Measurements from ENCODE around the gene ATP8A2.

ATP8A2 gene

GRCh38 chr13:26012995-26013394 lies 641.2 kb downstream of the ATP8A2 start:
- no peak for DNase-seq (ENCODE audit: low read depth in 2 of 2)

- no peak for DNase-seq (ENCODE audit: low read depth in 2 of 2)
These were observed 643.7 kb downstream of the ATP8A2 start for GRCh38 chr13:26015271-26016125.

GRCh38 chr13:26016189-26016588 lies 644.4 kb downstream of the ATP8A2 start:
- DNase-seq (ENCODE audit: low read depth in 2 of 2): no peak

- no peak for DNase-seq (ENCODE audit: low read depth in 2 of 2)
These were observed 645.6 kb downstream of the ATP8A2 start for GRCh38 chr13:26017196-26017921.

- no peak for DNase-seq (ENCODE audit: low read depth in 2 of 2)
These were observed 646.3 kb downstream of the ATP8A2 start for GRCh38 chr13:26017932-26018665.

GRCh38 chr13:26019251-26019650 lies 647.5 kb downstream of the ATP8A2 start:
- no peak for DNase-seq (ENCODE audit: low read depth in 2 of 2)

- DNase-seq (ENCODE audit: low read depth in 2 of 2): no peak
These were observed 648.4 kb downstream of the ATP8A2 start for GRCh38 chr13:26019881-26020870.

- no peak for DNase-seq (ENCODE audit: low read depth in 2 of 2)
These were observed 649.1 kb downstream of the ATP8A2 start for GRCh38 chr13:26020891-26021290.

- no peak for DNase-seq (ENCODE audit: low read depth in 2 of 2)
These were observed 649.7 kb downstream of the ATP8A2 start for GRCh38 chr13:26021516-26021915.

- no peak for DNase-seq (ENCODE audit: low read depth in 2 of 2)
These were observed 650.2 kb downstream of the ATP8A2 start for GRCh38 chr13:26021956-26022355.

- no peak for DNase-seq (ENCODE audit: low read depth in 2 of 2)
These were observed 650.9 kb downstream of the ATP8A2 start for GRCh38 chr13:26022538-26023292.

- no peak for DNase-seq (ENCODE audit: low read depth in 2 of 2)
These were observed 652.8 kb downstream of the ATP8A2 start for GRCh38 chr13:26024558-26024957.

GRCh38 chr13:26025196-26025595 lies 653.4 kb downstream of the ATP8A2 start:
- no peak for DNase-seq (ENCODE audit: low read depth in 2 of 2)

- no peak for DNase-seq (ENCODE audit: low read depth in 2 of 2)
These were observed 654.0 kb downstream of the ATP8A2 start for GRCh38 chr13:26025771-26026170.

GRCh38 chr13:26026211-26026610 lies 654.4 kb downstream of the ATP8A2 start:
- no peak for DNase-seq (ENCODE audit: low read depth in 2 of 2)

GRCh38 chr13:26029581-26030136 lies 657.9 kb downstream of the ATP8A2 start:
- no peak for DNase-seq (ENCODE audit: low read depth in 2 of 2)

GRCh38 chr13:26030331-26030730 lies 658.6 kb downstream of the ATP8A2 start:
- no peak for DNase-seq (ENCODE audit: low read depth in 2 of 2)

GRCh38 chr13:26034018-26034417 lies 662.2 kb downstream of the ATP8A2 start:
- DNase-seq (ENCODE audit: low read depth in 2 of 2): no peak

- no peak for DNase-seq (ENCODE audit: low read depth in 2 of 2)
These were observed 664.6 kb downstream of the ATP8A2 start for GRCh38 chr13:26036383-26036782.

GRCh38 chr13:26037302-26037701 lies 665.5 kb downstream of the ATP8A2 start:
- no peak for DNase-seq (ENCODE audit: low read depth in 2 of 2)
